Tongue (tissue), 2 donors: ENCODE results near the gene C20orf96. TPM values are rescaled to one million over a fixed set of nuclear protein-coding genes. Genes with fewer than 3 reads are reported as not detected.
A peak's percentile ranks its signal among the peaks of the same experiment; 100 is the strongest.
"Not testable (repeated sequence)": the region's sequence is repeated elsewhere in the genome, so short reads cannot be mapped to it uniquely, and the experiment has no call there.

ENCODE experiments used
- DNase-seq: peaks from one replicate; pipeline ENCODE4 v3.0.0-alpha.2; 2015
- total RNA-seq: library from RNA; depleted of rRNA; stranded (reverse); fragments of >200 nt; gene quantifications from one replicate; pipeline ENCODE4 v1.2.3, GENCODE V29; 2014

C20orf96 gene
- total RNA-seq, 1 donor from 2014 or later, result 5.5 TPM

- DNase-seq, result peak; percentile 61
These were observed 54.7 kb downstream of the C20orf96 start for GRCh38 chr20:235891-236290.

- DNase-seq, result no peak
These were observed 63.0 kb downstream of the C20orf96 start for GRCh38 chr20:227439-228105.

- no peak for DNase-seq
These were observed 63.6 kb downstream of the C20orf96 start, which contains the start of gene DEFB129 for GRCh38 chr20:226958-227357. Gene DEFB129 (plus strand): TSS chr20:227258. CDS start chr20:227289, 31 bp downstream.

GRCh38 chr20:225879-226278 lies 64.7 kb downstream of the C20orf96 start:
- DNase-seq, result not testable (repeated sequence)

GRCh38 chr20:221258-221830 lies 69.2 kb downstream of the C20orf96 start:
- no peak for DNase-seq

Other genes starting within 250 kb of the C20orf96 start
- not detected for gene DEFB125, start 203.1 kb downstream of the C20orf96 start, total RNA-seq
- not detected for gene DEFB126, start 148.2 kb downstream of the C20orf96 start, total RNA-seq
- gene DEFB127, start 133.3 kb downstream of the C20orf96 start, total RNA-seq, result not detected
- gene DEFB128, start 101.0 kb downstream of the C20orf96 start, total RNA-seq, result not detected
- gene DEFB129, start 63.5 kb downstream of the C20orf96 start, total RNA-seq, result not detected
- not detected for gene DEFB132, start 33.0 kb downstream of the C20orf96 start, total RNA-seq
- gene ZCCHC3, start 6.8 kb upstream of the C20orf96 start, total RNA-seq, result 37.3 TPM
- gene SOX12, start 34.8 kb upstream of the C20orf96 start, total RNA-seq, result 7.1 TPM
- 6.3 TPM for gene NRSN2, start 56.4 kb upstream of the C20orf96 start, total RNA-seq
- 5.8 TPM for gene TRIB3, start 90.0 kb upstream of the C20orf96 start, total RNA-seq
- gene RBCK1, start 117.5 kb upstream of the C20orf96 start, total RNA-seq, result 54.1 TPM
- gene TBC1D20, start 171.8 kb upstream of the C20orf96 start, total RNA-seq, result 30.5 TPM